ENCODE measurements around the gene TRIM27.

DNA sequence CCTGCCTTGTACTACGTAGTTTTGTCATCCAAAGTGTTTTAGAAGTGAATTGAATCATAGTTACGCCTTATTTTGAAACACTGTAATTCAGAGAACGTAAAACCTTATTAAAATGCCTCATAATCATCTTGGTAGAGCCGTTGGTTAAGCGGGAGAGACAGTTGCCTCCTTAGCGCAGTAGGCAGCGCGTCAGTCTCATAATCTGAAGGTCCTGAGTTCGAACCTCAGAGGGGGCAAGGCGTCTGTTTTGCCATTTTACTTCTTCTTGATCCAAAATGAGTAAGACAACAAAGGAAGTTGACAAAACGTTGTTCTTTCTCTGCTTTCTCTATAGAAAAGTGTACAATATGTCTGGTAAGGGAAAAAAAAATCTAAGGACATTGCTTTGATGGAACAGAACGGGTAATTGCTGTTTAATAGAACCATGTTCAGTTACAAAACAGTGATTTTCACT, 20.7 kb upstream of the TRIM27 start:
- no peak for TF ChIP-seq CTCF (IDR thresholded peaks at IDR 0.05; ENCODE audit: poor library complexity, severe bottlenecking)
- no peak for TF ChIP-seq SMC3 (conservative IDR thresholded peaks at IDR 0.05; ENCODE audit: poor library complexity)
- no peak for TF ChIP-seq MXI1 (conservative IDR thresholded peaks at IDR 0.05; ENCODE audit: poor library complexity, severe bottlenecking)
- TF ChIP-seq, protein P1, sequence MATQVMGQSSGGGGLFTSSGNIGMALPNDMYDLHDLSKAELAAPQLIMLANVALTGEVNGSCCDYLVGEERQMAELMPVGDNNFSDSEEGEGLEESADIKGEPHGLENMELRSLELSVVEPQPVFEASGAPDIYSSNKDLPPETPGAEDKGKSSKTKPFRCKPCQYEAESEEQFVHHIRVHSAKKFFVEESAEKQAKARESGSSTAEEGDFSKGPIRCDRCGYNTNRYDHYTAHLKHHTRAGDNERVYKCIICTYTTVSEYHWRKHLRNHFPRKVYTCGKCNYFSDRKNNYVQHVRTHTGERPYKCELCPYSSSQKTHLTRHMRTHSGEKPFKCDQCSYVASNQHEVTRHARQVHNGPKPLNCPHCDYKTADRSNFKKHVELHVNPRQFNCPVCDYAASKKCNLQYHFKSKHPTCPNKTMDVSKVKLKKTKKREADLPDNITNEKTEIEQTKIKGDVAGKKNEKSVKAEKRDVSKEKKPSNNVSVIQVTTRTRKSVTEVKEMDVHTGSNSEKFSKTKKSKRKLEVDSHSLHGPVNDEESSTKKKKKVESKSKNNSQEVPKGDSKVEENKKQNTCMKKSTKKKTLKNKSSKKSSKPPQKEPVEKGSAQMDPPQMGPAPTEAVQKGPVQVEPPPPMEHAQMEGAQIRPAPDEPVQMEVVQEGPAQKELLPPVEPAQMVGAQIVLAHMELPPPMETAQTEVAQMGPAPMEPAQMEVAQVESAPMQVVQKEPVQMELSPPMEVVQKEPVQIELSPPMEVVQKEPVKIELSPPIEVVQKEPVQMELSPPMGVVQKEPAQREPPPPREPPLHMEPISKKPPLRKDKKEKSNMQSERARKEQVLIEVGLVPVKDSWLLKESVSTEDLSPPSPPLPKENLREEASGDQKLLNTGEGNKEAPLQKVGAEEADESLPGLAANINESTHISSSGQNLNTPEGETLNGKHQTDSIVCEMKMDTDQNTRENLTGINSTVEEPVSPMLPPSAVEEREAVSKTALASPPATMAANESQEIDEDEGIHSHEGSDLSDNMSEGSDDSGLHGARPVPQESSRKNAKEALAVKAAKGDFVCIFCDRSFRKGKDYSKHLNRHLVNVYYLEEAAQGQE (IDR thresholded peaks at IDR 0.05; ENCODE audit: borderline replicate concordance), result no peak
- TF ChIP-seq EP300 (conservative IDR thresholded peaks at IDR 0.05; ENCODE audit: poor library complexity, severe bottlenecking), result no peak
- no peak for TF ChIP-seq EZH2 (IDR thresholded peaks at IDR 0.05; ENCODE audit: borderline replicate concordance, insufficient read depth, low read length, poor library complexity, severe bottlenecking)
- TF ChIP-seq RAD21 (conservative IDR thresholded peaks at IDR 0.05), result no peak
